ENCODE data around the gene RNF182. TPM values are rescaled to one million over a fixed set of nuclear protein-coding genes. Genes with fewer than 3 reads are reported as not detected.

The RNF182 gene
- total and polyA plus RNA-seq, 9 of the 15 experiments (the other 6 are each of a cell fraction or from before 2014, with no cell fraction given): 12.8 to 22.8 (median 17.5) TPM

DNA sequence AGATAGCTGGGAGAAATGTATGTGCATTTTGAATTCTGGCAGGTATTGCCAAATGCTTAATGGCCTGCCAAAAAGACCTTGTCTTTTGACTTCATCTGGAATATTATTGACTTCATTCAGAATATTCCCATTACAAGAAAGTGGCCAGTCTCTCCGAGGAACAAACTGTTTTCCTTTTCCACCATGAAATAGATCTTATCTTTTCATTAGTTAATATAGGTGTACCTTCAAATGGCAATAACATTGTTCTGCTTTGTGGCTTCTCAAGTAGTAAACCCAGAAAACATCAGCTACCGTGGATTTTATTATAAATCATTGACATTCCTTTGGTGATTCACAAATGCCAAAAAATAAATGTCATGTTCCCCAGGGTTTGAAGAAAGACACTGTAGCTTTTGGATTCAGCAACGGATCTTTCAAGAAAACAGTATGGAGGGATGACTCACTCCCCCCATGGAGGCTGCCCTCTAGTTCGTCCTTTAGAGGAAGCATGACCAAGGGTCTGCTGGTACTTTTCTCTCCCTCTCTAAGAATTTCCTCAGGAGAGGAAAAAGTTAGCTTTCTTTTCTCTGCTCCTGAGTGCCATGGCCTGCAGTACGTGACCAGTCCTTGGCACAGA lies 1.1 kb upstream of the RNF182 start (continued):
- TF ChIP-seq, protein P1, sequence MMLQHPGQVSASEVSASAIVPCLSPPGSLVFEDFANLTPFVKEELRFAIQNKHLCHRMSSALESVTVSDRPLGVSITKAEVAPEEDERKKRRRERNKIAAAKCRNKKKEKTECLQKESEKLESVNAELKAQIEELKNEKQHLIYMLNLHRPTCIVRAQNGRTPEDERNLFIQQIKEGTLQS (IDR thresholded peaks at IDR 0.05): peak; percentile 95
- TF ChIP-seq, protein P1 (CRISPR knock-in tag; conservative IDR thresholded peaks at IDR 0.05): peak; percentile 85; the same call in 1 of the 2 replicates
- TF ChIP-seq LEF1 (IDR thresholded peaks at IDR 0.05): peak; percentile 34; the same call in 1 of the 2 replicates
- no peak for TF ChIP-seq ZNF143 (CRISPR knock-in tag; IDR thresholded peaks at IDR 0.05)
- no peak for TF ChIP-seq IFI16 (CRISPR knock-in tag; IDR thresholded peaks at IDR 0.05)
- TF ChIP-seq, protein P2, sequence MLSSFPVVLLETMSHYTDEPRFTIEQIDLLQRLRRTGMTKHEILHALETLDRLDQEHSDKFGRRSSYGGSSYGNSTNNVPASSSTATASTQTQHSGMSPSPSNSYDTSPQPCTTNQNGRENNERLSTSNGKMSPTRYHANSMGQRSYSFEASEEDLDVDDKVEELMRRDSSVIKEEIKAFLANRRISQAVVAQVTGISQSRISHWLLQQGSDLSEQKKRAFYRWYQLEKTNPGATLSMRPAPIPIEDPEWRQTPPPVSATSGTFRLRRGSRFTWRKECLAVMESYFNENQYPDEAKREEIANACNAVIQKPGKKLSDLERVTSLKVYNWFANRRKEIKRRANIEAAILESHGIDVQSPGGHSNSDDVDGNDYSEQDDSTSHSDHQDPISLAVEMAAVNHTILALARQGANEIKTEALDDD (IDR thresholded peaks at IDR 0.05): no peak
- TF ChIP-seq SOX6 (IDR thresholded peaks at IDR 0.05): 0 out of 2 replicates have a peak, but pooled peaks have one; percentile 9

DNA sequence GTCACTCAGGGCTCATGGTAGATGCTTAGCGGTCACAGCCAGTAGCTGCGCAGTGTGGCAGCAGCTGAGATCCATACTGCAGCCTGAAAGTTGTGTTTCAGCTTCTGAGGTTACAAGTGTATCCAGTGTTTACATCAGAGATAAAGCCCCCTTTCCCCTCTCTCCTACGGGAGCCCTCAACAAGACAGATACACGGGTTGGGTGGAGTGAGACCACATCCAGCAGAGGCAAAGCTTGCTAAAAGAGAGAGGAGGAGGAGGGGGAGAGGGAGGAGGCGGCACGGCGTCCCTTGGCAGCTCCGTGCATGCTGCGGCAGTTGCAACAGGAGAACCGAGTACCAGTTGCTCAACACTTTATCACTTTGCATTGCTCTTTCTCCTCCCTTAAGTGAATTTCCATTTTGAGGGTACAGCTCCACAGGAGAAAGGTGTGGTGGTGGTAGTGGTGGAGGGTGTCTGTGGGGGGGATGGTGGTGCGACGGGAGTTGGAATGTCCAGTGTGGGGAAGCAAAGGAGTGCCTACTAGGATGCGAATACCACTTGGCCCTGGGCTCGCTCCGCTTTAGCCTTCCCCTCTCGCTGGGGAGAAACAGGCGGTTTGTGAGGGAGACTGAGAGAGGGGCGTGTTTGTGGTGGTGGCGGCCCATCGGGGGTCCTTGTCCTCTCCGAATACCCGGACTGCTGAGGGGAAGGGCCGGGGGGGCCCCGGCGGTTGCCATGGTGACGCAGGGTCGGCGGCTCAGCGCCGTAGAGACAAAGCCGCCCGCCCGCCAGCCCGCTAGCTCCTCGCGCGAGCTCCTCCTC lies 405 bp upstream of the RNF182 start:
- peaks cover 44% of the 10 kb centered on the region for H3K79me2 ChIP-seq (ENCODE audit: control insufficient read depth, insufficient read depth, low read length)
- POLR2A ChIA-PET: interaction anchor here (0.6 to 3.8 kb wide), 13 partner anchors 8 to 1647 kb away, joined by 3 to 34 read pairs (median 3); partner anchors contain the start of gene SIRT5
- peak; percentile 27 to 78 (median 47) for DNase-seq (ENCODE audit: extremely low read depth in 1 of 4, low spot score in 3 of 4)
- intact Hi-C loops (cut with micrococcal nuclease): loop anchor here (2.0 kb wide), 1 partner anchor 114 kb away; no protein-coding TSS in a partner anchor
- H4K20me1 ChIP-seq (replicated peaks; ENCODE audit: control insufficient read depth, insufficient read depth, low read length): no peaks in the 10 kb centered on the region
- peak overlapping the region; percentile 60 for H3K4me3 ChIP-seq
- CTCF ChIA-PET (ENCODE audit: low intra/inter-chr PET ratio): no interaction called here
- WGBS (ENCODE audit: insufficient coverage, low coverage, missing lambda C conversion rate): 1% methylated on average over 34 of the region's 37 CpGs
- peak overlapping the region; percentile 55 to 94 for H3K9ac ChIP-seq (ENCODE audit: insufficient read depth in 1 of 2, low read depth in 2 of 2, low read length in 2 of 2)
- no peaks in the 10 kb centered on the region for H3K9me3 ChIP-seq (replicated peaks; ENCODE audit: control insufficient read depth, insufficient read depth, low read depth, low read length)
- no peaks in the 10 kb centered on the region for H3K9me1 ChIP-seq (ENCODE audit: control insufficient read depth, insufficient read depth, low read length)
- H3K27ac ChIP-seq (ENCODE audit: extremely low read depth, low read depth, low read length): peak overlapping the region; percentile 77
- BruUV-seq (replicated peaks): no TSS peak
- H3K27me3 ChIP-seq (ENCODE audit: control insufficient read depth in 2 of 2, insufficient read depth in 2 of 2, low read length in 2 of 2): no peaks in the 10 kb centered on the region
- H3K4me2 ChIP-seq (ENCODE audit: insufficient read depth, low read length): peak overlapping the region; percentile 89
- peak overlapping the region; percentile 96 for H2AFZ ChIP-seq (ENCODE audit: low read depth, low read length)
- ATAC-seq: peak; percentile 79
- peak; percentile 15 for FAIRE-seq
- in situ Hi-C loops (cut with MboI): no loop called here
- H3K36me3 ChIP-seq (ENCODE audit: control insufficient read depth, insufficient read depth, low read length): no peaks in the 10 kb centered on the region
- peaks cover 14 to 47% of the 10 kb centered on the region in 2 experiments for H3K4me1 ChIP-seq (replicated peaks in 1 of 2; ENCODE audit: control insufficient read depth in 2 of 2, insufficient read depth in 2 of 2, low read length in 2 of 2)
- TF ChIP-seq, protein P3, sequence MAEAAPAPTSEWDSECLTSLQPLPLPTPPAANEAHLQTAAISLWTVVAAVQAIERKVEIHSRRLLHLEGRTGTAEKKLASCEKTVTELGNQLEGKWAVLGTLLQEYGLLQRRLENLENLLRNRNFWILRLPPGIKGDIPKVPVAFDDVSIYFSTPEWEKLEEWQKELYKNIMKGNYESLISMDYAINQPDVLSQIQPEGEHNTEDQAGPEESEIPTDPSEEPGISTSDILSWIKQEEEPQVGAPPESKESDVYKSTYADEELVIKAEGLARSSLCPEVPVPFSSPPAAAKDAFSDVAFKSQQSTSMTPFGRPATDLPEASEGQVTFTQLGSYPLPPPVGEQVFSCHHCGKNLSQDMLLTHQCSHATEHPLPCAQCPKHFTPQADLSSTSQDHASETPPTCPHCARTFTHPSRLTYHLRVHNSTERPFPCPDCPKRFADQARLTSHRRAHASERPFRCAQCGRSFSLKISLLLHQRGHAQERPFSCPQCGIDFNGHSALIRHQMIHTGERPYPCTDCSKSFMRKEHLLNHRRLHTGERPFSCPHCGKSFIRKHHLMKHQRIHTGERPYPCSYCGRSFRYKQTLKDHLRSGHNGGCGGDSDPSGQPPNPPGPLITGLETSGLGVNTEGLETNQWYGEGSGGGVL (CRISPR knock-in tag; IDR thresholded peaks at IDR 0.05): no peak
- TF ChIP-seq, protein P4, sequence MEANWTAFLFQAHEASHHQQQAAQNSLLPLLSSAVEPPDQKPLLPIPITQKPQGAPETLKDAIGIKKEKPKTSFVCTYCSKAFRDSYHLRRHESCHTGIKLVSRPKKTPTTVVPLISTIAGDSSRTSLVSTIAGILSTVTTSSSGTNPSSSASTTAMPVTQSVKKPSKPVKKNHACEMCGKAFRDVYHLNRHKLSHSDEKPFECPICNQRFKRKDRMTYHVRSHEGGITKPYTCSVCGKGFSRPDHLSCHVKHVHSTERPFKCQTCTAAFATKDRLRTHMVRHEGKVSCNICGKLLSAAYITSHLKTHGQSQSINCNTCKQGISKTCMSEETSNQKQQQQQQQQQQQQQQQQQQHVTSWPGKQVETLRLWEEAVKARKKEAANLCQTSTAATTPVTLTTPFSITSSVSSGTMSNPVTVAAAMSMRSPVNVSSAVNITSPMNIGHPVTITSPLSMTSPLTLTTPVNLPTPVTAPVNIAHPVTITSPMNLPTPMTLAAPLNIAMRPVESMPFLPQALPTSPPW (CRISPR knock-in tag; IDR thresholded peaks at IDR 0.05): peak; percentile 78; the same call in 1 of the 2 replicates
- TF ChIP-seq NEUROD1 (IDR thresholded peaks at IDR 0.05; ENCODE audit: borderline replicate concordance, low read depth, low read length, partially characterized antibody) (peak; percentile 17), BRD4 (IDR thresholded peaks at IDR 0.05) (0 out of 2 replicates have a peak, but pooled peaks have one; percentile 15)
- TF ChIP-seq, protein P5, sequence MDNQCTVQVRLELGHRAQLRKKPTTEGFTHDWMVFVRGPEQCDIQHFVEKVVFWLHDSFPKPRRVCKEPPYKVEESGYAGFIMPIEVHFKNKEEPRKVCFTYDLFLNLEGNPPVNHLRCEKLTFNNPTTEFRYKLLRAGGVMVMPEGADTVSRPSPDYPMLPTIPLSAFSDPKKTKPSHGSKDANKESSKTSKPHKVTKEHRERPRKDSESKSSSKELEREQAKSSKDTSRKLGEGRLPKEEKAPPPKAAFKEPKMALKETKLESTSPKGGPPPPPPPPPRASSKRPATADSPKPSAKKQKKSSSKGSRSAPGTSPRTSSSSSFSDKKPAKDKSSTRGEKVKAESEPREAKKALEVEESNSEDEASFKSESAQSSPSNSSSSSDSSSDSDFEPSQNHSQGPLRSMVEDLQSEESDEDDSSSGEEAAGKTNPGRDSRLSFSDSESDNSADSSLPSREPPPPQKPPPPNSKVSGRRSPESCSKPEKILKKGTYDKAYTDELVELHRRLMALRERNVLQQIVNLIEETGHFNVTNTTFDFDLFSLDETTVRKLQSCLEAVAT (IDR thresholded peaks at IDR 0.05): peak; percentile 33 to 48
